Suprapubic skin (tissue), 4 donors: ENCODE data around the gene LRP3. TPM values are rescaled to one million over a fixed set of nuclear protein-coding genes. Genes with fewer than 3 reads are reported as not detected.
"Not testable (repeated sequence)": the region's sequence is repeated elsewhere in the genome, so short reads cannot be mapped to it uniquely, and the experiment has no call there.

Experiments used
- DNase-seq, 2 donors: peaks; one replicate each; pipeline ENCODE4 v3.0.0-alpha.2; 2019; ENCODE audit warnings: low spot score in 2 of 2
- H3K27ac ChIP-seq: fragments of 200-600 bp; sonication (generic); one replicate; pipeline ENCODE4 v1.5.1; 2019
- H3K27me3 ChIP-seq: fragments of 200-600 bp; sonication (generic); one replicate; pipeline ENCODE4 v1.5.1; 2019
- H3K36me3 ChIP-seq: fragments of 200-600 bp; sonication (generic); one replicate; pipeline ENCODE4 v1.5.1; 2019
- H3K4me1 ChIP-seq: fragments of 200-600 bp; sonication (generic); one replicate; pipeline ENCODE4 v1.5.1; 2019
- H3K4me3 ChIP-seq: fragments of 200-600 bp; sonication (generic); one replicate; pipeline ENCODE4 v1.5.1; 2019; ENCODE audit warnings: mild to moderate bottlenecking
- H3K9me3 ChIP-seq: fragments of 200-600 bp; sonication (generic); one replicate; pipeline ENCODE4 v1.5.1; 2019
- EP300 ChIP-seq: sonication (generic); formaldehyde crosslinking; IDR thresholded peaks from one replicate; pipeline ENCODE4 v1.6.1; 2017; ENCODE audit warnings: antibody characterized with exemption
- POLR2A ChIP-seq, 2 donors: fragments of 450-650 bp; IDR thresholded peaks; one replicate each; pipeline ENCODE4 v1.6.1; 2017; ENCODE audit warnings: antibody characterized with exemption in 2 of 2, mild to moderate bottlenecking in 2 of 2, moderate library complexity in 2 of 2
- POLR2AphosphoS5 ChIP-seq, 3 donors: sonication (generic); formaldehyde crosslinking; IDR thresholded peaks; one replicate each; pipeline ENCODE4 v1.6.1; 2017; ENCODE audit warnings: antibody characterized with exemption in 3 of 3
- WGBS: methylation state at CpG from one replicate; pipeline ENCODE4 v1.1.5; 2018; 5-methylcytosine and 5-hydroxymethylcytosine counted together
- total RNA-seq, 4 donors: library from RNA; depleted of rRNA; stranded (reverse); fragments of >200 nt; gene quantifications; one replicate each; pipeline ENCODE4 v1.1.0, GENCODE V29; 2016
- TF ChIP-seq, protein P1 (sequence below), 2 donors: fragments of 200-600 bp in 1 of 2; fragments of 450-650 bp in 1 of 2; sonication (generic) in 1 of 2; IDR thresholded peaks; one replicate each; pipeline ENCODE4 v1.5.1; 2016 to 2019; ENCODE audit warnings: antibody characterized with exemption in 2 of 2, mild to moderate bottlenecking in 1 of 2, moderate library complexity in 1 of 2

LRP3 gene
- total RNA-seq, 4 donors from 2014 or later, result 9.8 to 17.1 (median 14.0) TPM

DNA sequence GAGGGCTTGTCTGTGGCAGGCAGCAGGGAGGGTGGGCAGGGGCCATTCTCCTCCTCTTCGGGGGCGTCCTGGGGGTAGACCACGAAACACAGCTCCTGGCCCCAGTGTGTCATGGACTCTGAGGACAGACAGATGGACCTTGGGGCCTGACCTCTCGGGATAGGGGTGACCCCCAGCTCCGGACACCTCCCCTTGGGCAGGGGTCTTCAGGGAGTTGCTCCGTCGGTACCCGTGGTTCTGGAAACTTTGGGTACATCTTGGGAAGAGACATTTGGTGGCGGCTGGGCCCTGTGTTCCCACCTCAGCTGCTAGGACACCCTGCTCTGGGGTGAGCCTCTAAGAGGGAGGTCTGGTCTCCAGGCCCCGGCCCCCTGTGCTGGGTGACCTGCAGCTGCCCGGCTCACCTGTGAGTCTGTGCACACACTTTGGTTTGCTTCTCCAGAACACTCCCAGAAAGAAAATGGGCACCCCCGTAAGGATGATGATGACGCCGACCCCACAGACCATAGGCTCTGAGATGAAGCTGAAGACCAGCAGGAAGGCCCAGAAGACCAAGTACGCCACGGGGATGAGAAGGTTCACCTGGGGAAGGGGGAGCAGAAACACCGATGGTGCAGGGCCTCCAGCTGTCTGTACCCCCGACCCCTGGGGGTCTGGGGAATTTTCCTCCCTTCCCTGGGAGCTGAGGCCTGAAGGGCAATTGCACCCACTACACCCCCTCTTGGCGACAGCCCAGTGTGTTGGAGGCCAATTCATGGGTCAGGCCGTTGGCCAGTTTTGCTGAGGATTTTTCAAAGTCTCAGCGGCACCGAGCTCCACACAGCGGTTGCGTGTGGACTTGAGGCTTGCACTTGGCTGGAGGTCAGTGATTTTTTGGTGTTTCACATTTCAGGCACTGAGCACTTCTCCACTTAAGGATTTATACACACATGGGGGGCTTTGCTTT is 15.0 kb downstream of the LRP3 start:
- Histone ChIP-seq H3K4me3 (no peak overlapping the region), H3K27ac (no peak overlapping the region), H3K36me3 (peaks cover 33% of the 10 kb centered on the region), H3K4me1 (no peaks in the 10 kb centered on the region), H3K9me3 (no peaks in the 10 kb centered on the region), H3K27me3 (no peaks in the 10 kb centered on the region)
- DNase-seq, result no peak
- TF ChIP-seq POLR2A (IDR thresholded peaks at IDR 0.05) (no peak), EP300 (no peak), POLR2AphosphoS5 (IDR thresholded peaks at IDR 0.05) (no peak)
- TF ChIP-seq, protein P1, sequence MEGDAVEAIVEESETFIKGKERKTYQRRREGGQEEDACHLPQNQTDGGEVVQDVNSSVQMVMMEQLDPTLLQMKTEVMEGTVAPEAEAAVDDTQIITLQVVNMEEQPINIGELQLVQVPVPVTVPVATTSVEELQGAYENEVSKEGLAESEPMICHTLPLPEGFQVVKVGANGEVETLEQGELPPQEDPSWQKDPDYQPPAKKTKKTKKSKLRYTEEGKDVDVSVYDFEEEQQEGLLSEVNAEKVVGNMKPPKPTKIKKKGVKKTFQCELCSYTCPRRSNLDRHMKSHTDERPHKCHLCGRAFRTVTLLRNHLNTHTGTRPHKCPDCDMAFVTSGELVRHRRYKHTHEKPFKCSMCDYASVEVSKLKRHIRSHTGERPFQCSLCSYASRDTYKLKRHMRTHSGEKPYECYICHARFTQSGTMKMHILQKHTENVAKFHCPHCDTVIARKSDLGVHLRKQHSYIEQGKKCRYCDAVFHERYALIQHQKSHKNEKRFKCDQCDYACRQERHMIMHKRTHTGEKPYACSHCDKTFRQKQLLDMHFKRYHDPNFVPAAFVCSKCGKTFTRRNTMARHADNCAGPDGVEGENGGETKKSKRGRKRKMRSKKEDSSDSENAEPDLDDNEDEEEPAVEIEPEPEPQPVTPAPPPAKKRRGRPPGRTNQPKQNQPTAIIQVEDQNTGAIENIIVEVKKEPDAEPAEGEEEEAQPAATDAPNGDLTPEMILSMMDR (IDR thresholded peaks at IDR 0.05), result no peak
- 83% methylated on average over 17 of the region's 24 CpGs for WGBS

DNA sequence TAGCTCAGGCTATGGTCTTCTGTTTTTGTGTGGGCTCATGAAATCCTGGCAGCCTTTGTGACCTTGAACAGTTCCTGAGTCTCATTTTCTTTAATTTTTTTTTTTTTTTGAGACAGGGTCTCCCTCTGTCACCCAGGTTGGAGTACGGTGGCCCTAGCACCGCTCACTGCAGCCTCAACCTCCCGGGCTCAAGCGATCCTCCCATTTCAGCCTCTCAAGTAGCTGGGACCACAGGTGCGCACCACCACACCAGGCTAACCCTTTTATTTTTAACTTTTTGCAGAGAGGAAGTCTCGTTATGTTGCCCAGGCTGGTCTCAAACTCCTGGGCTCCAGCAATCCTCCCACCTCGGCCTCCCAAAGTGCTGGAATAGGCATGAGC is 15.7 kb downstream of the LRP3 start:
- WGBS, result 98% methylated on average over 7 of the region's 7 CpGs
- H3K4me1 ChIP-seq, DNase-seq, H3K9me3 ChIP-seq, H3K27ac ChIP-seq, H3K27me3 ChIP-seq, H3K4me3 ChIP-seq: not testable (repeated sequence)
- peaks cover 26% of the 10 kb centered on the region for H3K36me3 ChIP-seq

DNA sequence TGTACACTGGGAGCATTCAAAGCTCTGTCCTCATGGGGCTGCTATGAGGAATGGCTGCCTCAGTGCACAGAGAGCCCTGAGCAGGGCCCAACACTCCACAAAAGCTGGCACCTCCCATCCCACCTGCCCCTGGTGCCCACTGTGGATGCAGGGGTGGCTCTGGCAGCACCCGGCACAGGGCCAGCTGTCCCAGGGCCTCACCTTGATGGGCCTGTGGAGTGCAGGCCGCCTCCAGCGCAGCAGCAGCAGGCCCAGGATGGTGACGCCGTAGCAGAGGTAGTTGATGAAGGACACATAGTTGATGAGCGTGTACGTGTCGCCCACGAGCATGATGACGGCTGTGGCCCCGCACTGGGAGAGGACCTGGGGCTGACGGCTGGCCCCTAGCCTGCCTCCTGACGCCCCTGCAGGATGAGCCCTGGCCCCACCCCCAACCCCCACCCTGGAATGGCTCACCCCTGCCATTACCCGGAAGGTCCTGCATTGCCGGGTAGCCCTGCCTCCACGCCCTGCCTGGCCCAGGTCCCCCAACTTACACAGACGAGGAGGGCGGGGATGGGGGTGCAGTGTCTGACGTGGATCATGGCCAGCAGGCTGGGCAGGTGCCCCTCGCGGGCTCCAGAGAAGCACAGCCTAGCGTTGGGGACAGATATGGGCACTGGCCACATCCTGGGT is 16.3 kb downstream of the LRP3 start:
- WGBS, result 86% methylated on average over 10 of the region's 22 CpGs
- Histone ChIP-seq H3K36me3 (peaks cover 20% of the 10 kb centered on the region), H3K27ac (no peak overlapping the region), H3K4me1 (no peaks in the 10 kb centered on the region), H3K27me3 (no peaks in the 10 kb centered on the region), H3K9me3 (no peaks in the 10 kb centered on the region), H3K4me3 (no peak overlapping the region)
- no peak for DNase-seq
- TF ChIP-seq, protein P1 (IDR thresholded peaks at IDR 0.05), result no peak
- no peak for TF ChIP-seq POLR2AphosphoS5 (IDR thresholded peaks at IDR 0.05)

DNA sequence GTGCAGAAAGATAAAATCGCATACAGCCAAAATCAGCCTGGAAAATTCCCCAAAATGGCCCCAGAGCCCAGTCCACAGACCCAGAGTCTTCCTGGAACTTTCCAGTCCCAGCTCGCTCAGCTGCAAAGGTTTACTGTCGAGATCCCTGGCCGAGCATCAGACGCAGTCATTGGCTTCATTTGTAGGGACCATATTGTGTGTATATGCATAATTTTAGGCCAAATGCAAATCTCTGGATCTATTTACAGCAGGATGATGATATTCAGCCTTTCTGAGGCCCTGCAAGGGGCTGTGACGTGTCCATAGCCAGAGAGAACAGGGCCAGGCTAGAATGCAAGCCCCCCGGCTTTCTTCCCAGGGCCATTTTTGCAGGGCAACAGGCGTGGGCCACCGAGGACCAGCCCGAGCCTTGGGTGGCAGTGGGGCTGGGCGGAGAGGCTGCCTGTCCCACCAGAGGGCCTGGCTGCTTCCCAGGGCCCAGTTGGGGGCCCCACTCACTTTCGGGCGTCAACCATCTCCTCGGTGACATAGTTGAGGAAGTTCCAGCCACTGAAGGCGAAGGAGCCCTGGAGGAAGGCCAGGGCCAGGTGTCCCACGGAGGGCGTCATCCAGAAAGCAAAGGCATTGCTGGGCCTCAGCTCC is 17.8 kb downstream of the LRP3 start:
- H3K27ac ChIP-seq, result no peak overlapping the region
- WGBS, result 67% methylated on average over 9 of the region's 17 CpGs
- no peak for DNase-seq
- H3K27me3 ChIP-seq, result no peaks in the 10 kb centered on the region
- H3K4me1 ChIP-seq, result no peaks in the 10 kb centered on the region
- no peak overlapping the region for H3K4me3 ChIP-seq
- peaks cover 5% of the 10 kb centered on the region for H3K36me3 ChIP-seq
- TF ChIP-seq POLR2A (IDR thresholded peaks at IDR 0.05) (no peak), EP300 (no peak), POLR2AphosphoS5 (IDR thresholded peaks at IDR 0.05) (no peak)
- TF ChIP-seq, protein P1 (IDR thresholded peaks at IDR 0.05), result no peak
- H3K9me3 ChIP-seq, result no peaks in the 10 kb centered on the region

DNA sequence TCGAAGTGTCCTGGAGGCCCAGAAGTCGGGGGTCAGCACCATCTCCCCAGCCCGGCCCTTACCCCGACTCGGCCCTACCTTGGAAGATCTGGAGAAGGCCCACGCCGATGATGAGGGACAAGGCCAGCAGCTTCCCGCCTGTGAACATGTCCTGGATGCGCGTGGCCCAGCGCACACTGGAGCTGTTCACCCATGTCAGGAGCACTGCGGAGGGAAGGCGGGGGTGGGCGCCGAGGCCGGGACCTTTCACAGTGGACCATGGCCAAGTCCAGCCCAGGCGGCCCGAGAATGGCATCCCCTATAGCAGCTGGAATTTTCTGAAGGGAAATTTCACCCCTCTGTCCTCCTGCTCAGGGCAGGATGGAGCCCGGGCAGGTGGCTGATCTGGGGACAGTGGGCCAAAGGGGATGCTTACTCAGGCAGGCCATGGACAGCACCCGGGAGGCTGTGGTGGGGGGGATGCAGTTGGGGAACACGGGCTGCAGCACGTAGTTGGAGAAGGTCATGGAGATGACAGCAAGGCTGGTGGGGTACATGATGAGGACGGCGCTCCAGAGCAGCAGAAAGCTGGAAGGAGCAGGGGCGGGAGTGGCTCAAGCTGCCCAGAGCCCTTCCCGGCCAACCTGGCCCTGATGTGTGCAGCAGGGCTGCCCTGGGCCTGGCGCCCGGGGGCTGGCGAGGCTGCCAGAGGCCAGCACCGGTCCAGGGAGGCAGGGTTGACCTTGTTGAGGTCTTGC is 18.5 kb downstream of the LRP3 start:
- no peak for DNase-seq
- no peaks in the 10 kb centered on the region for H3K4me1 ChIP-seq
- TF ChIP-seq EP300 (no peak), POLR2AphosphoS5 (IDR thresholded peaks at IDR 0.05) (no peak)
- TF ChIP-seq, protein P1 (IDR thresholded peaks at IDR 0.05), result no peak
- H3K4me3 ChIP-seq, result no peak overlapping the region
- H3K27ac ChIP-seq, result no peak overlapping the region
- 80% methylated on average over 13 of the region's 30 CpGs for WGBS
- no peaks in the 10 kb centered on the region for H3K9me3 ChIP-seq
- no peaks in the 10 kb centered on the region for H3K36me3 ChIP-seq
- H3K27me3 ChIP-seq, result no peaks in the 10 kb centered on the region
